Measurements from ENCODE around the gene FRAS1. TPM values are rescaled to one million over a fixed set of nuclear protein-coding genes. Genes with fewer than 3 reads are reported as not detected.

FRAS1 gene
- total and polyA plus RNA-seq, 9 of the 15 experiments (the other 6 are each of a cell fraction or from before 2014, with no cell fraction given), result under 0.01 to 0.11 (median 0.04) TPM; not detected in 2

- CTCF ChIA-PET (ENCODE audit: low intra/inter-chr PET ratio), result no interaction called here
- BruUV-seq (replicated peaks), result no TSS peak
- FAIRE-seq (no peak), DNase-seq (ENCODE audit: extremely low read depth in 1 of 4, low spot score in 3 of 4) (no peak), ATAC-seq (no peak)
- intact Hi-C loops (cut with micrococcal nuclease) (no loop called here), in situ Hi-C loops (cut with MboI) (no loop called here)
- Histone ChIP-seq H3K27ac (ENCODE audit: extremely low read depth, low read depth, low read length) (no peak overlapping the region), H3K9me3 (replicated peaks; ENCODE audit: control insufficient read depth, insufficient read depth, low read depth, low read length) (no peaks in the 10 kb centered on the region), H2AFZ (ENCODE audit: low read depth, low read length) (no peak overlapping the region), H3K36me3 (ENCODE audit: control insufficient read depth, insufficient read depth, low read length) (no peaks in the 10 kb centered on the region), H3K9me1 (ENCODE audit: control insufficient read depth, insufficient read depth, low read length) (no peaks in the 10 kb centered on the region), H3K4me3 (no peak overlapping the region), H3K79me2 (ENCODE audit: control insufficient read depth, insufficient read depth, low read length) (no peaks in the 10 kb centered on the region), H3K4me2 (ENCODE audit: insufficient read depth, low read length) (no peak overlapping the region), H3K9ac (ENCODE audit: insufficient read depth in 1 of 2, low read depth in 2 of 2, low read length in 2 of 2) (no peak overlapping the region), H4K20me1 (replicated peaks; ENCODE audit: control insufficient read depth, insufficient read depth, low read length) (no peaks in the 10 kb centered on the region), H3K4me1 (replicated peaks in 1 of 2; ENCODE audit: control insufficient read depth in 2 of 2, insufficient read depth in 2 of 2, low read length in 2 of 2) (no peaks in the 10 kb centered on the region; a peak in 1 of 5 replicates), H3K27me3 (ENCODE audit: control insufficient read depth in 2 of 2, insufficient read depth in 2 of 2, low read length in 2 of 2) (peaks cover 5 to 6% of the 10 kb centered on the region in 2 experiments; a peak in 3 of 5 replicates)
- 2% methylated on average over 2 of the region's 2 CpGs for WGBS (ENCODE audit: insufficient coverage, low coverage, missing lambda C conversion rate)
- POLR2A ChIA-PET, result no interaction called here
- no peak for TF ChIP-seq KAT2B (IDR thresholded peaks at IDR 0.05; ENCODE audit: low read depth, low read length)
- no peak for TF ChIP-seq ZBTB7A (IDR thresholded peaks at IDR 0.05; ENCODE audit: borderline replicate concordance, control insufficient read depth, low read depth, low read length)
- no peak for TF ChIP-seq CCNT2 (IDR thresholded peaks at IDR 0.05; ENCODE audit: borderline replicate concordance, extremely low read depth, insufficient read length, low read depth, low read length)
- TF ChIP-seq, protein P1, sequence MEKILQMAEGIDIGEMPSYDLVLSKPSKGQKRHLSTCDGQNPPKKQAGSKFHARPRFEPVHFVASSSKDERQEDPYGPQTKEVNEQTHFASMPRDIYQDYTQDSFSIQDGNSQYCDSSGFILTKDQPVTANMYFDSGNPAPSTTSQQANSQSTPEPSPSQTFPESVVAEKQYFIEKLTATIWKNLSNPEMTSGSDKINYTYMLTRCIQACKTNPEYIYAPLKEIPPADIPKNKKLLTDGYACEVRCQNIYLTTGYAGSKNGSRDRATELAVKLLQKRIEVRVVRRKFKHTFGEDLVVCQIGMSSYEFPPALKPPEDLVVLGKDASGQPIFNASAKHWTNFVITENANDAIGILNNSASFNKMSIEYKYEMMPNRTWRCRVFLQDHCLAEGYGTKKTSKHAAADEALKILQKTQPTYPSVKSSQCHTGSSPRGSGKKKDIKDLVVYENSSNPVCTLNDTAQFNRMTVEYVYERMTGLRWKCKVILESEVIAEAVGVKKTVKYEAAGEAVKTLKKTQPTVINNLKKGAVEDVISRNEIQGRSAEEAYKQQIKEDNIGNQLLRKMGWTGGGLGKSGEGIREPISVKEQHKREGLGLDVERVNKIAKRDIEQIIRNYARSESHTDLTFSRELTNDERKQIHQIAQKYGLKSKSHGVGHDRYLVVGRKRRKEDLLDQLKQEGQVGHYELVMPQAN (IDR thresholded peaks at IDR 0.05; ENCODE audit: borderline replicate concordance), result no peak
- TF ChIP-seq NELFE (IDR thresholded peaks at IDR 0.05; ENCODE audit: insufficient read depth, insufficient read length), result no peak
- no peak for TF ChIP-seq ETV5 (CRISPR knock-in tag; IDR thresholded peaks at IDR 0.05; ENCODE audit: low read depth)
- TF ChIP-seq ARID3A (IDR thresholded peaks at IDR 0.05; ENCODE audit: borderline replicate concordance, low read depth, low read length), result no peak
- no peak for TF ChIP-seq SP2 (IDR thresholded peaks at IDR 0.05; ENCODE audit: extremely low read depth, low read depth, low read length, poor library complexity, severe bottlenecking)
- no peak for TF ChIP-seq SNIP1 (IDR thresholded peaks at IDR 0.05; ENCODE audit: low read depth)
- no peak for TF ChIP-seq WHSC1 (IDR thresholded peaks at IDR 0.05; ENCODE audit: low read length)
- no peak for TF ChIP-seq HDAC3 (IDR thresholded peaks at IDR 0.05; ENCODE audit: borderline replicate concordance, partially characterized antibody)
- TF ChIP-seq EZH2 (IDR thresholded peaks at IDR 0.05; ENCODE audit: borderline replicate concordance, low read depth, low read length), result no peak
- TF ChIP-seq ARID1B (IDR thresholded peaks at IDR 0.05), result no peak
These were observed 451.9 kb downstream of the FRAS1 start for GRCh38 chr4:78509043-78509442.
